ENCODE measurements around the gene SLC12A8.

Gene SLC12A8

DNA sequence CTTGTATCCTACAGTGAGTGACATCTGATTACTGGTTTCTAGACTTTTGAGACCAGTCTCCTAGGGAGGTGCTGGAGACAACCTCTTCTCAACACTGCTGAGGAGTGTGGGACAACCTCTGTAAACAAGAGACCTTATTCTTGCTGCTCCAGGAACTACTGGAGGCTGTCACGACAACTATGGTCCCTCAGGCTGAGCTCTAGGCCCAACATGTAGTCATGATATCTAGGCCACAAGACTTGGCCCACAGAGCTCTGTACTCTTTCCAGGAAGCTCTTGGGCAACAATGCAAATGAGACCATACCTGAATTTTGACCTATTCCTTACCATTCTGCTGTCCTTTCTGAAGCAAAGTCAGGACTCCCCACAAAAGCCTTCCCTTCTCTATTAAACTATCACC is 132.5 kb downstream of the SLC12A8 start:
- DNase-seq (ENCODE audit: extremely low read depth in 1 of 2, low read depth in 1 of 2): no peak

- no peak for DNase-seq (ENCODE audit: extremely low read depth in 1 of 2, low read depth in 1 of 2)
Measured at GRCh38 chr3:125079675-125080045, 132.9 kb downstream of the SLC12A8 start.

- DNase-seq (ENCODE audit: extremely low read depth in 1 of 2, low read depth in 1 of 2): no peak
Measured at GRCh38 chr3:125078951-125079674, 133.4 kb downstream of the SLC12A8 start.

- no peak for DNase-seq (ENCODE audit: extremely low read depth in 1 of 2, low read depth in 1 of 2)
Measured at GRCh38 chr3:125077864-125078263, 134.7 kb downstream of the SLC12A8 start.

DNA sequence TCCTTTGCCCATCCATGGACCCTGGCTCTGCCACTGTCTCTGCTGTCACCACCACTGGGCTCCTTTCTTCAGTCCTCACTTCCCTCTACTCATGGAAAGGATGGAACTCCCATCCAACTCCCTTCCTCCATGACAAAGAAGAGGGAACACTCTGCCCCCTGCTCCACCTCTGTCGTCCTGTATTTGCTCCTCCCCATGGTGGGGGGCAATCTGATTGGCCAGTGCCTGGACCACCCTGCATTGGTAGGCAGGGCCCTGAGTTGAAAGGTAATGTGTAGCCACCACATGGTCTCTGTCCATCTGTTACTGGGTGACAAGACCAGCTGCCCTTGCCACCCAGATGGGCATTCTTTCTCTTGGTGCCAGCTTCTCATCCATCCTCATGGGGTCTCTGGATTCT is 136.1 kb downstream of the SLC12A8 start:
- DNase-seq (ENCODE audit: extremely low read depth in 1 of 2, low read depth in 1 of 2): no peak

DNA sequence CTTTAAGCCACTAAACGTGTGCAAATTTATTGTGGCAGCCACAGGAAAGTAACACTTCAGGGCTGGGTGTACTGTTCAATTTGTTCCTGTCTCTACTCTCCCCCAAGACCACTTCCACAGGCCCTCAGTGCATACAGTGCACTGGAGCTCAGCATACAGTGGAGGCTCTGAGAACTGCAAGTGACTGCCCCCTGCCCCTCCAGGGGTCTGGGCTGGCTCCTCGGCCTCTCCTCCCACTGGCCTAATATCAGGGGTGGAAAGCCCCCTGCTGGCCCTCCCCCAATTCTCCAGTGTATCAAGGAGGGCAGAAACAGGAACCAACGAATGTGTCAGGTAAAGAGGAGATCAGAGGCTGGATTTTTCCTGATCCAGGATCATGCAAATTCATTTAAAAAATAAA is 136.8 kb downstream of the SLC12A8 start:
- DNase-seq (ENCODE audit: extremely low read depth in 1 of 2, low read depth in 1 of 2): no peak

DNA sequence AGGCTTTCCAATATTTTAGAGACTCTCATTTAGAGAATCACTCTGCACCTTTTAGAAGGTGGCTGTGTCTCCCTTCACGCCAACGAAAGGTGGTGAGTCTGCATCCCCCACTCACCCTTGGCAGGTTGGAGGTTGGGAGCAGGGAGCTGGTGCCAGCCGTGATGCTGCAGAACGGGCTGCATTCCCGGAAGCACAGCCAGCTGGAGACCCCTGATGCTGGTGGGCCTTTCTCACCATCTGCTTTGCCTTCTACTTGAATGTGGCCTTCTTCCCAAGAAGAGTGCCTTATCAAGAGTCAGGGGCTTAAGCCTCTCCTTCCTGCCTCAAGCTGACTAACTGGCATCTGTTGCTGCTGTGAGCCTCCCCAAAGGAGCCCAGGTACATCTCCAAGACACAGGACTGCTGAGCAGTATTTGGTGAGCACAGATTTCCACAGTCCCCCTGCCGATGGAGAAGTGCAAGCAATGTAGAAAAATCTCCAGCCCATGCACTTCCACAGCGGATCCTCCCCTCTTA is 139.1 kb downstream of the SLC12A8 start:
- no peak for DNase-seq (ENCODE audit: extremely low read depth in 1 of 2, low read depth in 1 of 2)

- no peak for DNase-seq (ENCODE audit: extremely low read depth in 1 of 2, low read depth in 1 of 2)
Measured at GRCh38 chr3:125072749-125073389, 139.7 kb downstream of the SLC12A8 start.

DNA sequence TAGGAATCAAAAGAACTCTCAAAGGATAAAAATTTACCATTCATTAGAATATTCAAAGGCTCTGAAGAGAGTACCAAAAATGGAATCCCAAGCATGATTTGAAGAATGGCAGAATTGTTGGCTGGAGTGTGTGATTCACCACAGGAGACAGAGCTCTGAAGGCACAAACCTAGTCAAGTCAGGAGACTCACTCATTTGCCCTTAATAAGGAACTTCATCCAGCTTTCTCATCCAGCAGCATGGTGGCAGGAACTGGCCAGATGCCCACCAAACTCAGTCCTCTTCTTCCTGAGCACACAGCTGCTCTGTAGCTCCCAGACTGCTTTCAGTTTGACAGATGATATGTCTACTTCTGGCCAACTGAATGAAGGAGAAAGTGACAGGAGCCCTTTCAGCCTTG is 140.2 kb downstream of the SLC12A8 start:
- no peak for DNase-seq (ENCODE audit: extremely low read depth in 1 of 2, low read depth in 1 of 2)

- DNase-seq (ENCODE audit: extremely low read depth in 1 of 2, low read depth in 1 of 2): no peak
Measured at GRCh38 chr3:125069968-125070745, 142.4 kb downstream of the SLC12A8 start.

GRCh38 chr3:125069452-125069851 is 143.1 kb downstream of the SLC12A8 start:
- no peak for DNase-seq (ENCODE audit: extremely low read depth in 1 of 2, low read depth in 1 of 2)

DNA sequence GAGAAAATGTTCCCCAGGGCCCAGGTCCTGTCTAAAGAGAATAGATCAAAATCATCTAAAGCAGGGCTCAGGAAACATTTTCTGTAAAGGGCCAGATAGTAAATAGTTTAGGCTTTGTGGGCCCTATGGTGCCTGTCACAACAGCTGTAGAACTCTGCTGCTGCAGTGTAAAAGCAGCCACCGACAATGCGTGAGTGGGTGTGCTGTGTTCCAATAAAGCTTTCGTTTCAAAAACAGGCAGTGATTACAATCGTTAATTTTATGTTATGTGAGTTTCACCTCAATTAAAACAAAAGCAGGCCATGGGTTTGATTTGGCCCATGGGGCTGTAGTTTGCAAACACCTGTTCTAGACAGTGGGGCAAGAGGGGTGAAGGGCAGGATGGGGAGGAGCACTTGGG is 144.3 kb downstream of the SLC12A8 start:
- no peak for DNase-seq (ENCODE audit: extremely low read depth in 1 of 2, low read depth in 1 of 2)

GRCh38 chr3:125067225-125067624 is 145.3 kb downstream of the SLC12A8 start:
- DNase-seq (ENCODE audit: extremely low read depth in 1 of 2, low read depth in 1 of 2): no peak

- DNase-seq (ENCODE audit: extremely low read depth in 1 of 2, low read depth in 1 of 2): no peak
Measured at GRCh38 chr3:125062904-125063618, 149.5 kb downstream of the SLC12A8 start.

DNA sequence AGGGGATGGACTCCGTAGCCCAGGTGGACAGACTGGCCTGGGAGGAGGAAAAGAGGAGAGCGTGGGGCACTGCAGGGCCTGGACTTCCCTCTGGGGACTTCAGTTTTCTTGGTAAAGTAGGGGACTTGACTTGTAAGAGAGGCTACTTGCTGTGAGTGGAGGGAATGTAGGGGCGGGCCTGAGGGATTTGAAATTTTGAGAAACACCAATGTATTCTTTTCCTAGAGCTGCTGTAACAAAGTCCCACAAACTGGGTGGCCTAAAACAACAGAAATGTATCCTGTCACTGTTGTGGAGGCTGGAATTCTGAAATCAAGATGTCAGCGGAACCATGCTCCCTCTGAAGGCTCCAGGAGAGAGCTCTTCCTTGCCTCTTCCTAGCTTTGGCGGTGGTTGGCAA is 150.9 kb downstream of the SLC12A8 start:
- DNase-seq (ENCODE audit: extremely low read depth in 1 of 2, low read depth in 1 of 2): no peak

- DNase-seq (ENCODE audit: extremely low read depth in 1 of 2, low read depth in 1 of 2): no peak
Measured at GRCh38 chr3:125061170-125061569, 151.4 kb downstream of the SLC12A8 start.

DNA sequence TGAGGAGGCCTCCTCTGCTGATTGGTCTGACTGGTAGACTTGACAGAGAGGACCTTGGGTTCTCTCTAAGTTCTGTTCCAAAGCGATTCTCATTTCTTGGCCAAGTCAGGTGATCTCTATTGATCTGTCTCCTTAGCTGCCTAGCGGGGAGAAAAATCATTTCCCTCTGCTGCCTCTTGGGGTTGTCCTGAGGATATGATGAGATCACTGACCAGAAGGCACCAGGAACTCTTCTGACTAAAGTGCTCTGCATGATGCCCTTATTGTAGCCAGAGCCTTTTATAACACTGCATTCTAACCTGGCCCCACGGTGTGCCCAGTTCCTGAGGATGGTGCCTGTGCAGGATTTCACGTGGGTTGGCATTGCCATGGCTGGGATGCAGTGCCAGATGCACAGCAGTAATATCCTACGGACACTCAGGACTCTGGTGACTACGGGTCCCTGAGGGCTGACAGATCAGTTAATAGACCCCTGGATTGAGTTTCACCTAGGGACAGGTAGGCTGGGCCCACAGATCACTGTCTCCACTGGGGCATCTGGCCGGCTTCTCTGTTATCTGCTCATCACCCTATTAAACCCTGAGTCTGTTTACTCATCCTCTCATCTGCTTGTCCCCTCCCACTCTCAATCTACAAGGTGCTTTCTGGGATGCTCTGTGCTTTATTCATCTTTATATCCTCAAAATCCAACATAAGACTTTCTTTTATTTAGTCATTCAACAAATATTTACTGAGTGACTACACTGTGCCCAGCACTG is 152.9 kb downstream of the SLC12A8 start:
- DNase-seq (ENCODE audit: extremely low read depth in 1 of 2, low read depth in 1 of 2): no peak

DNA sequence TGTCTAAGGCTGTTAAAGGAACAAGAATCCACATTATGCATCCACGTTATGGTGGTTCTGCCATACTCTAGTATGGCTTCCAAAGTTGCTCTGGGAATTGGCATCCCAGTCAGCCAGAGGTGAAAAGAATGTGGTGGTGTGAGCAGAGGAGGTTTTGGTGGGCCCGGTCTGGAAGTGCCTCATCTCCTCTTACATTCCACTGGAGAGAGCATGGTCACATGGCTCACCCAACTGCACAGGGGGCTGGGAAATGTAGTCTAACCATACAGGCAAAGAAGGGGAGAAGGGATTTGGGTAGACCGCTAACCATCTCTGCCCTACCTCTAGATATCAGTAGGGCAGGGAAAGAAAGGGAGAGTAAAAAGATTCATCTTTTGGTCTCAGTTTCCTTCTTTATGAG is 153.6 kb downstream of the SLC12A8 start:
- no peak for DNase-seq (ENCODE audit: extremely low read depth in 1 of 2, low read depth in 1 of 2)

DNA sequence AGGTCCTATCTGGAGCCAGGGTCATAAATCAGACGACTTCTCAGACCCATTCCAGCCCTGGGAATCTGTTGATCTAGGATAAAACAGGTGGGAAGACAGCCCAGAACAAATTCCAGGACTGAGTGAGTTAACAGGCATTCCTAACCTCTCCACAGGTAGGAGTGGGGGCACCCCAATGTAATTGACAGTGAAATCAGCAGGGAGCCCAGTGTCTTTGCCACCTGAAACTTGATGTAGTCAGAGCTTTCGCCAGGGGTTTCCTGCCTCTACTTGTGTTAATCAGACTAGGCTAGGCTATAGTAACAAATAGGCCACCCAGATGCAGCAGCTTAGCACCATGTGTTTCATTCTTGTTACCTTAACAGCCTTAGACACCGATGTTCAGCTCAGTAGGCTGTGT is 154.0 kb downstream of the SLC12A8 start:
- no peak for DNase-seq (ENCODE audit: extremely low read depth in 1 of 2, low read depth in 1 of 2)

- DNase-seq (ENCODE audit: extremely low read depth in 1 of 2, low read depth in 1 of 2): no peak
Measured at GRCh38 chr3:125057186-125057850, 155.2 kb downstream of the SLC12A8 start.
